HL-60 (cell line): ENCODE measurements around the gene METRN.
A peak's percentile ranks its signal among the peaks of the same experiment; 100 is the strongest.

ENCODE experiments used
- DNase-seq, 2 experiments: peaks; one replicate each; pipeline ENCODE4 v3.0.0-alpha.2; 2010 to 2020; ENCODE audit warnings: low read depth in 1 of 2, low spot score in 1 of 2
- H3K27ac ChIP-seq: fragments of 250-450 bp; sonication (Bioruptor Pico); replicated peaks from 2 replicates; pipeline ENCODE4 v1.5.1; 2020; ENCODE audit warnings: mild to moderate bottlenecking, moderate library complexity
- H3K27me3 ChIP-seq: fragments of 250-450 bp; sonication (Bioruptor Pico); 2 replicates; pipeline ENCODE4 v1.5.1; 2021; ENCODE audit warnings: mild to moderate bottlenecking, moderate library complexity; ENCODE audit not compliant: insufficient read depth, poor library complexity, severe bottlenecking
- H3K4me3 ChIP-seq: replicated peaks from 2 replicates; pipeline ENCODE4 v1.5.1; 2011; ENCODE audit warnings: mild to moderate bottlenecking, control low read depth, low read length; ENCODE audit not compliant: insufficient read depth
- GABPA ChIP-seq: IDR thresholded peaks from 2 replicates; pipeline ENCODE4 v1.6.1; 2012; ENCODE audit warnings: low read depth
- POLR2AphosphoS5 ChIP-seq: IDR thresholded peaks from 2 replicates; pipeline ENCODE4 v1.6.1; 2012; ENCODE audit warnings: low read depth
- REST ChIP-seq: IDR thresholded peaks from 2 replicates; pipeline ENCODE4 v1.6.1; 2012; ENCODE audit warnings: low read depth; ENCODE audit not compliant: insufficient replicate concordance
- SPI1 ChIP-seq: IDR thresholded peaks from 2 replicates; pipeline ENCODE4 v1.6.1; 2012; ENCODE audit warnings: low read depth, mild to moderate bottlenecking, borderline replicate concordance
- TF ChIP-seq, protein P1 (sequence below): IDR thresholded peaks from one replicate; pipeline ENCODE4 v1.5.1; 2011; ENCODE audit warnings: low read length, control low read depth, inconsistent platforms; ENCODE audit not compliant: insufficient read depth

METRN gene

DNA sequence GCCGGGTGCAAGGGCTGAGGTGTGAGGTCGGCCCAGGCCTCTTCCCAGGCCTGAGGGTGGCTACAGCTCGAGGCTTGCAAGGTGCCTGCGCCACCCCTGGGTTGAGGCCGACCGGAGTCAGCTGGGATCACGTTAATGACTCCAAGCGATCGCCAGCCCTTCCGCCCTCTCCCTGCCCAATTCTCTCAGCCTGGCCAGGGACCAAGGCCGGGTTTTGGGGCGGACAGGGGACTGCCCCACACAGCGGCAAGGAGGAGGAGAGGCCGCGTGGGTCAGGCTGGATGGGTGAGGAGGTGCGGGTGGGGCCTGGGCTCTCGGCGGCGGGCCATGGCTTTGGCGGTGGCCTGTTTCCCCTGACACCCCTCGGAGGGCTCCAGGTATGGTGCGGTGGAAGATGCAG is 21.6 kb upstream of the METRN start:
- Histone ChIP-seq H3K27me3 (peaks cover 36% of the 10 kb centered on the region), H3K27ac (no peak overlapping the region), H3K4me3 (no peak overlapping the region)
- DNase-seq: no peak
- TF ChIP-seq GABPA (no peak), SPI1 (no peak), POLR2AphosphoS5 (peak; percentile 26), REST (no peak)
- TF ChIP-seq, protein P1, sequence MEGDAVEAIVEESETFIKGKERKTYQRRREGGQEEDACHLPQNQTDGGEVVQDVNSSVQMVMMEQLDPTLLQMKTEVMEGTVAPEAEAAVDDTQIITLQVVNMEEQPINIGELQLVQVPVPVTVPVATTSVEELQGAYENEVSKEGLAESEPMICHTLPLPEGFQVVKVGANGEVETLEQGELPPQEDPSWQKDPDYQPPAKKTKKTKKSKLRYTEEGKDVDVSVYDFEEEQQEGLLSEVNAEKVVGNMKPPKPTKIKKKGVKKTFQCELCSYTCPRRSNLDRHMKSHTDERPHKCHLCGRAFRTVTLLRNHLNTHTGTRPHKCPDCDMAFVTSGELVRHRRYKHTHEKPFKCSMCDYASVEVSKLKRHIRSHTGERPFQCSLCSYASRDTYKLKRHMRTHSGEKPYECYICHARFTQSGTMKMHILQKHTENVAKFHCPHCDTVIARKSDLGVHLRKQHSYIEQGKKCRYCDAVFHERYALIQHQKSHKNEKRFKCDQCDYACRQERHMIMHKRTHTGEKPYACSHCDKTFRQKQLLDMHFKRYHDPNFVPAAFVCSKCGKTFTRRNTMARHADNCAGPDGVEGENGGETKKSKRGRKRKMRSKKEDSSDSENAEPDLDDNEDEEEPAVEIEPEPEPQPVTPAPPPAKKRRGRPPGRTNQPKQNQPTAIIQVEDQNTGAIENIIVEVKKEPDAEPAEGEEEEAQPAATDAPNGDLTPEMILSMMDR: no peak

- no peak for DNase-seq
- no peak overlapping the region for H3K27ac ChIP-seq
- TF ChIP-seq REST (no peak), GABPA (no peak), SPI1 (no peak), POLR2AphosphoS5 (no peak; the same call in 1 of the 2 replicates)
- TF ChIP-seq, protein P1: no peak
- H3K27me3 ChIP-seq: peaks cover 36% of the 10 kb centered on the region
- H3K4me3 ChIP-seq: no peak overlapping the region
Measured at GRCh38 chr16:693766-694165, 21.2 kb upstream of the METRN start.

DNA sequence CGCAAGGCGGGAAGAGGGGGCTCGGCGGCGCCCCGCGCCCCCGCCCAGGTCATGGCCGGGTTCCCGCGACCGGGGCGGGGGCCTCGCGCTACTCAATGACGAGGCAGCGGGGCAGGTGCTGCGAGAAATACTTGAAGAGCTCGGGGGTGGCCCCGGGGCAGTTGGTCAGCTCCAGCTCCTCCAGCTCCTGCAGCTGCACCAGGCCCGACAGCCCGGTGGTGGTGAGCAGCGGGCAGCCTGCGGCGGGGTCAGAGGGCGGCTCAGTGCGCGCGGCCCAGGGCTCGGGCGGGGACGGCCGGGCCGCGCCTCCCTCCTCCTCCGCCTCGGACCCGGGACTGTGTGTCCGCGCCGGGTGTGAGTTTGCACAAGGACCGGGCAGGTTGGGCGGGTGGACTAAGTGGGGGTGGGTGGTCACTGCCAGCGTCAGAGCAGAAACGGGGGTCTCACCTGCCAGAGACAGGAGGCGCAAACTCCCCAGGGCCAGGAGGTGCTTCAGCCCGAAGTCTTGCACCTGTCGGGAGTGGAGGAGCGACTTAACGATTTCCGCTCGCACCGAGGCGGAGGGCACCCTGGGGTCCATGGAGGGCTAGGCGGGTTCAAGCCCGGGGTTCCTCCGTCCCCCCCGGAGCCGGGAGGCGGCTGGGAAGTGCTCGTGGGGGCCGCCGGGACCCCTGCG is 20.6 kb upstream of the METRN start:
- DNase-seq: no peak
- TF ChIP-seq POLR2AphosphoS5 (no peak), SPI1 (no peak), REST (no peak), GABPA (no peak)
- TF ChIP-seq, protein P1: no peak
- Histone ChIP-seq H3K27me3 (peaks cover 41% of the 10 kb centered on the region), H3K4me3 (no peak overlapping the region), H3K27ac (no peak overlapping the region)
